ENCODE results near the gene LRGUK.

LRGUK gene

GRCh38 chr7:134174795-134175261 is 47.7 kb downstream of the LRGUK start:
- no peaks in the 10 kb centered on the region for H3K4me1 ChIP-seq (ENCODE audit: insufficient read depth, low read length)
- no peaks in the 10 kb centered on the region for H3K27me3 ChIP-seq (ENCODE audit: control insufficient read depth in 1 of 2, insufficient read depth in 2 of 2, low read length in 2 of 2)
- H3K27ac ChIP-seq (ENCODE audit: low read depth, low read length) = no peak overlapping the region
- H3K9me3 ChIP-seq (ENCODE audit: low read length) = no peaks in the 10 kb centered on the region
- H3K4me3 ChIP-seq (ENCODE audit: low read depth in 1 of 2, low read length in 2 of 2) = no peak overlapping the region
- no peak overlapping the region for H3K9ac ChIP-seq (ENCODE audit: low read length)
- H3K36me3 ChIP-seq (ENCODE audit: insufficient read depth, low read length) = no peaks in the 10 kb centered on the region

GRCh38 chr7:134175334-134176036 is 48.3 kb downstream of the LRGUK start:
- Histone ChIP-seq H3K36me3 (ENCODE audit: insufficient read depth, low read length) (no peaks in the 10 kb centered on the region), H3K27ac (ENCODE audit: low read depth, low read length) (no peak overlapping the region), H3K4me3 (ENCODE audit: low read depth in 1 of 2, low read length in 2 of 2) (no peak overlapping the region), H3K27me3 (ENCODE audit: control insufficient read depth in 1 of 2, insufficient read depth in 2 of 2, low read length in 2 of 2) (no peaks in the 10 kb centered on the region), H3K9me3 (ENCODE audit: low read length) (no peaks in the 10 kb centered on the region), H3K9ac (ENCODE audit: low read length) (no peak overlapping the region), H3K4me1 (ENCODE audit: insufficient read depth, low read length) (no peaks in the 10 kb centered on the region)

- Histone ChIP-seq H3K9ac (ENCODE audit: low read length) (no peak overlapping the region), H3K9me3 (ENCODE audit: low read length) (no peaks in the 10 kb centered on the region), H3K27me3 (ENCODE audit: control insufficient read depth in 1 of 2, insufficient read depth in 2 of 2, low read length in 2 of 2) (no peaks in the 10 kb centered on the region), H3K27ac (ENCODE audit: low read depth, low read length) (no peak overlapping the region), H3K4me3 (ENCODE audit: low read depth in 1 of 2, low read length in 2 of 2) (no peak overlapping the region), H3K4me1 (ENCODE audit: insufficient read depth, low read length) (no peaks in the 10 kb centered on the region), H3K36me3 (ENCODE audit: insufficient read depth, low read length) (no peaks in the 10 kb centered on the region)
Measured at GRCh38 chr7:134176037-134176350, 48.9 kb downstream of the LRGUK start.

GRCh38 chr7:134179036-134180011 is 52.2 kb downstream of the LRGUK start:
- H3K36me3 ChIP-seq (ENCODE audit: insufficient read depth, low read length) = no peaks in the 10 kb centered on the region
- H3K27me3 ChIP-seq (ENCODE audit: control insufficient read depth in 1 of 2, insufficient read depth in 2 of 2, low read length in 2 of 2) = no peaks in the 10 kb centered on the region
- H3K4me3 ChIP-seq (ENCODE audit: low read depth in 1 of 2, low read length in 2 of 2) = no peak overlapping the region
- no peaks in the 10 kb centered on the region for H3K4me1 ChIP-seq (ENCODE audit: insufficient read depth, low read length)
- H3K9ac ChIP-seq (ENCODE audit: low read length) = no peak overlapping the region
- H3K9me3 ChIP-seq (ENCODE audit: low read length) = no peaks in the 10 kb centered on the region
- no peak overlapping the region for H3K27ac ChIP-seq (ENCODE audit: low read depth, low read length)

GRCh38 chr7:134180376-134180775 is 53.2 kb downstream of the LRGUK start:
- no peaks in the 10 kb centered on the region for H3K9me3 ChIP-seq (ENCODE audit: low read length)
- H3K4me3 ChIP-seq (ENCODE audit: low read depth in 1 of 2, low read length in 2 of 2) = no peak overlapping the region
- no peaks in the 10 kb centered on the region for H3K4me1 ChIP-seq (ENCODE audit: insufficient read depth, low read length)
- H3K27me3 ChIP-seq (ENCODE audit: control insufficient read depth in 1 of 2, insufficient read depth in 2 of 2, low read length in 2 of 2) = no peaks in the 10 kb centered on the region
- H3K27ac ChIP-seq (ENCODE audit: low read depth, low read length) = no peak overlapping the region
- no peak overlapping the region for H3K9ac ChIP-seq (ENCODE audit: low read length)
- H3K36me3 ChIP-seq (ENCODE audit: insufficient read depth, low read length) = no peaks in the 10 kb centered on the region

GRCh38 chr7:134182078-134182477 is 54.9 kb downstream of the LRGUK start:
- no peak overlapping the region for H3K27ac ChIP-seq (ENCODE audit: low read depth, low read length)
- H3K4me1 ChIP-seq (ENCODE audit: insufficient read depth, low read length) = no peaks in the 10 kb centered on the region
- no peaks in the 10 kb centered on the region for H3K27me3 ChIP-seq (ENCODE audit: control insufficient read depth in 1 of 2, insufficient read depth in 2 of 2, low read length in 2 of 2)
- H3K4me3 ChIP-seq (ENCODE audit: low read depth in 1 of 2, low read length in 2 of 2) = no peak overlapping the region
- no peaks in the 10 kb centered on the region for H3K36me3 ChIP-seq (ENCODE audit: insufficient read depth, low read length)
- H3K9me3 ChIP-seq (ENCODE audit: low read length) = no peaks in the 10 kb centered on the region
- H3K9ac ChIP-seq (ENCODE audit: low read length) = no peak overlapping the region

- Histone ChIP-seq H3K36me3 (ENCODE audit: insufficient read depth, low read length) (no peaks in the 10 kb centered on the region), H3K4me3 (ENCODE audit: low read depth in 1 of 2, low read length in 2 of 2) (no peak overlapping the region), H3K27ac (ENCODE audit: low read depth, low read length) (no peak overlapping the region), H3K27me3 (ENCODE audit: control insufficient read depth in 1 of 2, insufficient read depth in 2 of 2, low read length in 2 of 2) (no peaks in the 10 kb centered on the region), H3K9ac (ENCODE audit: low read length) (no peak overlapping the region), H3K9me3 (ENCODE audit: low read length) (no peaks in the 10 kb centered on the region), H3K4me1 (ENCODE audit: insufficient read depth, low read length) (no peaks in the 10 kb centered on the region)
Measured at GRCh38 chr7:134184767-134185166, 57.6 kb downstream of the LRGUK start.

- no peaks in the 10 kb centered on the region for H3K36me3 ChIP-seq (ENCODE audit: insufficient read depth, low read length)
- no peak overlapping the region for H3K9ac ChIP-seq (ENCODE audit: low read length)
- no peaks in the 10 kb centered on the region for H3K27me3 ChIP-seq (ENCODE audit: control insufficient read depth in 1 of 2, insufficient read depth in 2 of 2, low read length in 2 of 2)
- H3K27ac ChIP-seq (ENCODE audit: low read depth, low read length) = no peak overlapping the region
- H3K4me1 ChIP-seq (ENCODE audit: insufficient read depth, low read length) = no peaks in the 10 kb centered on the region
- H3K4me3 ChIP-seq (ENCODE audit: low read depth in 1 of 2, low read length in 2 of 2) = no peak overlapping the region
- H3K9me3 ChIP-seq (ENCODE audit: low read length) = no peaks in the 10 kb centered on the region
Measured at GRCh38 chr7:134186027-134186426, 58.9 kb downstream of the LRGUK start.

GRCh38 chr7:134186801-134187200 is 59.7 kb downstream of the LRGUK start:
- Histone ChIP-seq H3K27ac (ENCODE audit: low read depth, low read length) (no peak overlapping the region), H3K27me3 (ENCODE audit: control insufficient read depth in 1 of 2, insufficient read depth in 2 of 2, low read length in 2 of 2) (no peaks in the 10 kb centered on the region), H3K36me3 (ENCODE audit: insufficient read depth, low read length) (no peaks in the 10 kb centered on the region)

GRCh38 chr7:134187893-134188292 is 60.8 kb downstream of the LRGUK start:
- Histone ChIP-seq H3K27ac (ENCODE audit: low read depth, low read length) (no peak overlapping the region), H3K36me3 (ENCODE audit: insufficient read depth, low read length) (no peaks in the 10 kb centered on the region), H3K9me3 (ENCODE audit: low read length) (no peaks in the 10 kb centered on the region), H3K27me3 (ENCODE audit: control insufficient read depth in 1 of 2, insufficient read depth in 2 of 2, low read length in 2 of 2) (no peaks in the 10 kb centered on the region), H3K4me1 (ENCODE audit: insufficient read depth, low read length) (no peaks in the 10 kb centered on the region), H3K9ac (ENCODE audit: low read length) (no peak overlapping the region), H3K4me3 (ENCODE audit: low read depth in 1 of 2, low read length in 2 of 2) (no peak overlapping the region)

More at GRCh38 chr7:134186801-134187200, 59.7 kb downstream of the LRGUK start:
- H3K4me3 ChIP-seq (ENCODE audit: low read depth in 1 of 2, low read length in 2 of 2) = no peak overlapping the region
- H3K9ac ChIP-seq (ENCODE audit: low read length) = no peak overlapping the region
- no peaks in the 10 kb centered on the region for H3K4me1 ChIP-seq (ENCODE audit: insufficient read depth, low read length)
- H3K9me3 ChIP-seq (ENCODE audit: low read length) = no peaks in the 10 kb centered on the region

- H3K27me3 ChIP-seq (ENCODE audit: control insufficient read depth in 1 of 2, insufficient read depth in 2 of 2, low read length in 2 of 2) = no peaks in the 10 kb centered on the region
- H3K36me3 ChIP-seq (ENCODE audit: insufficient read depth, low read length) = no peaks in the 10 kb centered on the region
- H3K4me3 ChIP-seq (ENCODE audit: low read depth in 1 of 2, low read length in 2 of 2) = no peak overlapping the region
- no peaks in the 10 kb centered on the region for H3K4me1 ChIP-seq (ENCODE audit: insufficient read depth, low read length)
- H3K27ac ChIP-seq (ENCODE audit: low read depth, low read length) = no peak overlapping the region
- no peak overlapping the region for H3K9ac ChIP-seq (ENCODE audit: low read length)
- H3K9me3 ChIP-seq (ENCODE audit: low read length) = no peaks in the 10 kb centered on the region
Measured at GRCh38 chr7:134188311-134188710, 61.2 kb downstream of the LRGUK start.

All from muscle layer of colon (tissue), 2 donors.